Endothelial cell of umbilical vein (primary cell): ENCODE results near the gene HINT1. TPM values are rescaled to one million over a fixed set of nuclear protein-coding genes. Genes with fewer than 3 reads are reported as not detected.

Source experiments
- BruUV-seq: library from RNA; stranded (reverse); fragments of 400-500 nt; replicated peaks from 2 replicates; lab custom pipeline; 2021; lab: Mats Ljungman, UMichigan
- CTCF ChIA-PET: fragments of 300-600, 350-600 bp; sonication (Branson Sonifier 250); formaldehyde crosslinking; loops from one replicate; lab custom pipeline; 2021; ENCODE audit warnings: antibody characterized with exemption, inconsistent platforms; lab: Charles Lee
- POLR2A ChIA-PET: fragments of 300-600, 350-600 bp; sonication (Branson Sonifier 250); formaldehyde crosslinking; loops from one replicate; lab custom pipeline; 2021; ENCODE audit warnings: antibody characterized with exemption, inconsistent platforms; lab: Charles Lee
- DNase-seq: peaks from one replicate; pipeline ENCODE4 v3.0.0-alpha.2; 2011; ENCODE audit warnings: low read depth, low spot score
- FAIRE-seq: peaks from 2 replicates; lab custom pipeline; 2011; peaks lifted over from hg19 to GRCh38; lab: Jason Lieb, UNC
- H2AFZ ChIP-seq: 2 replicates; pipeline ENCODE4 v1.6.0; 2012; ENCODE audit warnings: low read depth, low read length, control low read depth, inconsistent platforms
- H3K27ac ChIP-seq: 2 replicates; pipeline ENCODE4 v1.5.1; 2011; ENCODE audit warnings: low read depth, mild to moderate bottlenecking, control low read depth, low read length, moderate library complexity; ENCODE audit not compliant: insufficient read depth
- H3K27me3 ChIP-seq, 2 experiments: 2 replicates each; pipeline versions ENCODE4 v1.6.0 to v1.6.1; 2011; ENCODE audit warnings: low read length in 2 of 2, mixed read lengths in 1 of 2; ENCODE audit not compliant: control insufficient read depth in 2 of 2, insufficient read depth in 2 of 2
- H3K36me3 ChIP-seq, 2 experiments: 2 replicates in 1 of 2; 3 replicates in 1 of 2; pipeline ENCODE4 v1.5.1; 2011; ENCODE audit warnings: low read length in 2 of 2, mild to moderate bottlenecking in 1 of 2, moderate library complexity in 1 of 2; ENCODE audit not compliant: control insufficient read depth in 2 of 2, insufficient read depth in 2 of 2; ENCODE audit errors: extremely low read depth in 1 of 2
- H3K4me1 ChIP-seq: 3 replicates; pipeline ENCODE4 v1.5.1; 2011; ENCODE audit warnings: mild to moderate bottlenecking, low read length; ENCODE audit not compliant: control insufficient read depth, insufficient read depth; ENCODE audit errors: extremely low read depth
- H3K4me2 ChIP-seq: 2 replicates; pipeline ENCODE4 v1.6.1; 2011; ENCODE audit warnings: low read length, control low read depth, mixed read lengths; ENCODE audit not compliant: insufficient read depth
- H3K4me3 ChIP-seq, 3 experiments: fragments of 200-600 bp in 1 of 3; sonication (generic), shearing (Covaris generic) in 1 of 3; replicated peaks in 1 of 3; 2 replicates each; pipeline ENCODE4 v1.5.1; 2011 to 2016; ENCODE audit warnings: control low read depth in 3 of 3, low read length in 3 of 3, mild to moderate bottlenecking in 2 of 3, inconsistent platforms in 1 of 3, low read depth in 1 of 3, moderate library complexity in 1 of 3; ENCODE audit not compliant: insufficient read depth in 1 of 3
- H3K79me2 ChIP-seq: 2 replicates; pipeline ENCODE4 v1.6.0; 2012; ENCODE audit warnings: low read length, inconsistent platforms; ENCODE audit not compliant: control insufficient read depth, insufficient read depth
- H3K9ac ChIP-seq: replicated peaks from 2 replicates; pipeline ENCODE3; 2011; ENCODE audit warnings: low read length, control low read depth; ENCODE audit not compliant: insufficient read depth; ENCODE audit errors: extremely low read depth
- H3K9me1 ChIP-seq: replicated peaks from 3 replicates; pipeline ENCODE4 v1.6.0; 2011; ENCODE audit warnings: mild to moderate bottlenecking, low read length; ENCODE audit not compliant: control insufficient read depth, insufficient read depth; ENCODE audit errors: extremely low read depth
- H3K9me3 ChIP-seq: replicated peaks from 2 replicates; pipeline ENCODE4 v1.5.1; 2012; ENCODE audit warnings: low read length, inconsistent platforms; ENCODE audit not compliant: control insufficient read depth, insufficient read depth
- H4K20me1 ChIP-seq: replicated peaks from 2 replicates; pipeline ENCODE3; 2011; ENCODE audit warnings: mild to moderate bottlenecking, low read length; ENCODE audit not compliant: control insufficient read depth, insufficient read depth; ENCODE audit errors: extremely low read depth
- CTCF ChIP-seq, 2 donors: IDR thresholded peaks; 1 replicate in 1 of 2; 2 replicates in 1 of 2; pipeline ENCODE4 v1.5.1; 2011; ENCODE audit warnings: low read length in 2 of 2, mild to moderate bottlenecking in 2 of 2, moderate library complexity in 2 of 2, control low read depth in 1 of 2, inconsistent platforms in 1 of 2, low read depth in 1 of 2; ENCODE audit not compliant: insufficient read depth in 1 of 2; ENCODE audit errors: extremely low read depth in 1 of 2
- EZH2 ChIP-seq: IDR thresholded peaks from 2 replicates; pipeline ENCODE4 v1.6.1; 2012; ENCODE audit warnings: borderline replicate concordance, low read depth, mild to moderate bottlenecking, moderate library complexity, low read length, inconsistent platforms; ENCODE audit not compliant: severe bottlenecking
- FOS ChIP-seq: IDR thresholded peaks from 2 replicates; pipeline ENCODE4 v1.6.1; 2011; ENCODE audit warnings: mild to moderate bottlenecking, low read length, moderate library complexity, borderline replicate concordance; ENCODE audit not compliant: insufficient read depth
- GATA2 ChIP-seq: IDR thresholded peaks from 2 replicates; pipeline ENCODE4 v1.7.0; 2011; ENCODE audit warnings: low read depth, mild to moderate bottlenecking, moderate library complexity, mixed read lengths, low read length; ENCODE audit not compliant: insufficient read length, insufficient read depth
- JUN ChIP-seq: IDR thresholded peaks from 2 replicates; pipeline ENCODE4 v1.6.1; 2011; ENCODE audit warnings: borderline replicate concordance, low read depth; ENCODE audit not compliant: insufficient read length, insufficient read depth
- MAX ChIP-seq: IDR thresholded peaks from 2 replicates; pipeline ENCODE4 v1.6.1; 2011; ENCODE audit not compliant: insufficient read depth, insufficient read length
- MYC ChIP-seq: IDR thresholded peaks from one replicate; pipeline ENCODE4 v1.6.1; 2011; ENCODE audit warnings: mild to moderate bottlenecking, low read depth, low read length
- POLR2A ChIP-seq: IDR thresholded peaks from 2 replicates; pipeline ENCODE4 v1.6.1; 2012; ENCODE audit warnings: low read depth, mild to moderate bottlenecking, control low read depth, low read length
- POLR2AphosphoS5 ChIP-seq: IDR thresholded peaks from 2 replicates; pipeline ENCODE4 v1.6.1; 2012; ENCODE audit warnings: low read depth, mild to moderate bottlenecking, control low read depth, low read length, moderate library complexity; ENCODE audit not compliant: insufficient read depth
- dilution Hi-C: fragments of 300-500 bp; cut with MboI; formaldehyde crosslinking; loops from one replicate; pipeline ENCODE4 v1.15.0; 2019; ENCODE audit warnings: low sequenced_read_pairs; ENCODE audit not compliant: extremely low pct_ligation_motif_present
- intact Hi-C: fragments of 100-400 bp; cut with micrococcal nuclease; formaldehyde crosslinking; loops from one replicate; pipeline ENCODE4 v1.10.0; 2022
- polyA plus RNA-seq, 4 experiments: library from polyadenylated mRNA; depleted of rRNA in 3 of 4; stranded (reverse) in 3 of 4; unstranded in 1 of 4; fragments of >200 nt; gene quantifications; 2 replicates each; pipeline versions ENCODE4 v1.2.1 to v1.2.3, GENCODE V29; 2011 to 2012; ENCODE audit warnings: missing spikeins in 1 of 4
- total RNA-seq: library from RNA; stranded (reverse); gene quantifications from 2 replicates; pipeline ENCODE4 v1.2.3, GENCODE V29; 2021

Gene HINT1
- total and polyA plus RNA-seq, 2 donors (not counting 3 experiments of a cell fraction or from before 2014, with no cell fraction given), result 221 to 423 TPM

GRCh38 chr5:131209506-131210150 is 44.6 kb upstream of the HINT1 start:
- FAIRE-seq (no peak), DNase-seq (no peak)
- dilution Hi-C loops, result no loop called here
- Histone ChIP-seq H4K20me1 (no peaks in the 10 kb centered on the region), H3K27ac (no peak overlapping the region), H3K79me2 (no peaks in the 10 kb centered on the region), H3K27me3 (no peaks in the 10 kb centered on the region), H3K4me3 (no peak overlapping the region), H2AFZ (no peak overlapping the region), H3K9me3 (no peaks in the 10 kb centered on the region), H3K36me3 (no peaks in the 10 kb centered on the region), H3K9ac (no peak overlapping the region), H3K4me2 (no peak overlapping the region), H3K4me1 (no peaks in the 10 kb centered on the region), H3K9me1 (no peaks in the 10 kb centered on the region)
- ChIA-PET CTCF (interaction anchor here (1.5 kb wide), 1 partner anchor 11 kb away, joined by 5 read pairs; no protein-coding TSS in a partner anchor), POLR2A (no interaction called here)
- intact Hi-C loops, result no loop called here
- no TSS peak for BruUV-seq
- no peak for TF ChIP-seq MAX
- TF ChIP-seq GATA2, result no peak

GRCh38 chr5:131209175-131209505 is 44.1 kb upstream of the HINT1 start:
- Histone ChIP-seq H4K20me1 (no peaks in the 10 kb centered on the region), H3K4me1 (no peaks in the 10 kb centered on the region), H3K9ac (no peak overlapping the region), H3K9me3 (no peaks in the 10 kb centered on the region), H3K79me2 (no peaks in the 10 kb centered on the region), H2AFZ (no peak overlapping the region), H3K4me3 (no peak overlapping the region), H3K9me1 (no peaks in the 10 kb centered on the region), H3K4me2 (no peak overlapping the region), H3K36me3 (no peaks in the 10 kb centered on the region), H3K27me3 (no peaks in the 10 kb centered on the region), H3K27ac (no peak overlapping the region)
- TF ChIP-seq MYC, result no peak
- TF ChIP-seq POLR2A, result no peak
- TF ChIP-seq POLR2AphosphoS5, result no peak
- TF ChIP-seq EZH2, result no peak
- no peak for TF ChIP-seq CTCF (IDR thresholded peaks at IDR 0.05; ENCODE audit: extremely low read depth in 1 of 2, insufficient read depth in 1 of 2, low read depth in 1 of 2, low read length in 2 of 2)
- no peak for TF ChIP-seq GATA2
- TF ChIP-seq FOS, result no peak
- no peak for TF ChIP-seq JUN
- TF ChIP-seq MAX, result no peak
- ChIA-PET POLR2A (no interaction called here), CTCF (interaction anchor here (1.5 kb wide), 1 partner anchor 12 kb away, joined by 5 read pairs; no protein-coding TSS in a partner anchor)
- DNase-seq (no peak), FAIRE-seq (no peak)
- intact Hi-C loops (no loop called here), dilution Hi-C loops (no loop called here)
- BruUV-seq, result no TSS peak
